ENCODE measurements around the gene XIRP2. TPM values are rescaled to one million over a fixed set of nuclear protein-coding genes. Genes with fewer than 3 reads are reported as not detected.
A peak's percentile ranks its signal among the peaks of the same experiment; 100 is the strongest.

The XIRP2 gene
- total and polyA plus RNA-seq, 2 of the 13 experiments (the other 11 are each of a cell fraction or from before 2014, with no cell fraction given), result 0.04 to 0.05 TPM

DNA sequence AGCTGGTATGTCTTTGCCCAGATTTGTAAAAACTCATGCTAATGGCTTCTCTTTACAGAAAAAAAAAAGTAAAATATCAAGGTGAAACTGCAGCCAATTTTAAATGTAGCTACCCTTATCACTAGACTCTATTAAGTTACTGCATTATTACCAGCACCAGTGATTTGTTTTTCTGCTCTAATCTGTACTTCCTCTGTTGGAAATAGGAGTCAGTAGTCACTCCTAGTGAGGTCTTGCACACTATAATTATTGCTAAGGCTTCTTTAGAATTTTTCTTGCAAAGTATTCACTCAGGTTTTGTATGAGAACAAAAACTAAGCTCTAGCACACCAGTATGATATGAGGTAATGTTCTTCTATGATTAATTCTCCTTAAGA lies 215.5 kb downstream of the XIRP2 start (continued):
- no peak for TF ChIP-seq ZKSCAN8 (CRISPR knock-in tag; IDR thresholded peaks at IDR 0.05; ENCODE audit: borderline replicate concordance)
- no peak for TF ChIP-seq ZNF331 (CRISPR knock-in tag; IDR thresholded peaks at IDR 0.05)
- TF ChIP-seq, protein P1, sequence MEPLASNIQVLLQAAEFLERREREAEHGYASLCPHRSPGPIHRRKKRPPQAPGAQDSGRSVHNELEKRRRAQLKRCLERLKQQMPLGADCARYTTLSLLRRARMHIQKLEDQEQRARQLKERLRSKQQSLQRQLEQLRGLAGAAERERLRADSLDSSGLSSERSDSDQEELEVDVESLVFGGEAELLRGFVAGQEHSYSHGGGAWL (CRISPR knock-in tag; IDR thresholded peaks at IDR 0.05), result no peak
- TF ChIP-seq TARDBP (CRISPR knock-in tag; IDR thresholded peaks at IDR 0.05), result peak; percentile 1; the same call in 1 of the 2 replicates
- no peak for TF ChIP-seq CCAR2 (optimal IDR thresholded peaks at IDR 0.05; ENCODE audit: low read depth, low read length)
- no peak for TF ChIP-seq POLR2G (IDR thresholded peaks at IDR 0.05; ENCODE audit: low read depth, low read length)
- TF ChIP-seq ZNF10 (CRISPR knock-in tag; IDR thresholded peaks at IDR 0.05; ENCODE audit: borderline replicate concordance, low read depth), result no peak
- no peak for TF ChIP-seq KLF11 (CRISPR knock-in tag; IDR thresholded peaks at IDR 0.05)
- peak; percentile 2; the same call in 1 of the 2 replicates for TF ChIP-seq NFIC (IDR thresholded peaks at IDR 0.05; ENCODE audit: low read length)
- no peak for TF ChIP-seq SIX4 (CRISPR knock-in tag; IDR thresholded peaks at IDR 0.05)
- no peak for TF ChIP-seq ZNF687 (CRISPR knock-in tag; IDR thresholded peaks at IDR 0.05)
- TF ChIP-seq NFE2L1 (CRISPR knock-in tag; IDR thresholded peaks at IDR 0.05; ENCODE audit: borderline replicate concordance), result no peak
- no peak for TF ChIP-seq ZSCAN29 (CRISPR knock-in tag; conservative IDR thresholded peaks at IDR 0.05)
